ENCODE measurements around the gene CWC25.
A peak's percentile ranks its signal among the peaks of the same experiment; 100 is the strongest.

CWC25 gene

DNA sequence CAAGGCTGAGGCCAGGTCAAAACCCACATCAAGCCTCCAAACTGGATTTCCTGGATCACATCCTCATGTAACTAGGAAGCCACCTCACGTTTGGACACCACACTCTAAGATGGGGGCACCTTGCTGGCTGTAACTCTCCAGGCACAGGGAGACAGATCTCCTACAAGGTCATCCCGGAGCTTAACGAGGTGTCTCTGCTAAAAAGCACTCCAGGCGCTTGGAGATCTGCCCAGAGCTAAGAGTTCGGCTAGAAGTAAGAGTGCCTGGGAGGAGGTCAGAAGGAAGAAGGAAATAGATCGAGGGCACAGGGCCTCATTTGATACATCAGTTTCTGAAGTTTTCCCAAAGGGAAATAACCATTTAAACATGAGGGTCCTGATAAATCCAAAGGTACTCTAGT lies 56.7 kb downstream of the CWC25 start:
- H3K27ac ChIP-seq (ENCODE audit: low read length): no peak overlapping the region
- no peak overlapping the region for H3K4me3 ChIP-seq (ENCODE audit: low read length)
- H3K4me1 ChIP-seq (ENCODE audit: control insufficient read depth, low read depth, low read length): no peaks in the 10 kb centered on the region
- no peaks in the 10 kb centered on the region for H3K9me3 ChIP-seq (ENCODE audit: control insufficient read depth, low read depth, low read length)
- peaks cover 77% of the 10 kb centered on the region for H3K36me3 ChIP-seq (ENCODE audit: control insufficient read depth, low read depth, low read length)
- H3K27me3 ChIP-seq (ENCODE audit: control insufficient read depth, insufficient read depth, low read length): no peaks in the 10 kb centered on the region
- no peak overlapping the region for H3K9ac ChIP-seq (ENCODE audit: low read length)

GRCh38 chr17:38766341-38766740 lies 58.8 kb downstream of the CWC25 start:
- no peak overlapping the region for H3K4me3 ChIP-seq (ENCODE audit: low read length)
- H3K36me3 ChIP-seq (ENCODE audit: control insufficient read depth, low read depth, low read length): peaks cover 75% of the 10 kb centered on the region
- no peaks in the 10 kb centered on the region for H3K27me3 ChIP-seq (ENCODE audit: control insufficient read depth, insufficient read depth, low read length)
- H3K9ac ChIP-seq (ENCODE audit: low read length): no peak overlapping the region
- H3K4me1 ChIP-seq (ENCODE audit: control insufficient read depth, low read depth, low read length): no peaks in the 10 kb centered on the region
- H3K9me3 ChIP-seq (ENCODE audit: control insufficient read depth, low read depth, low read length): no peaks in the 10 kb centered on the region
- no peak overlapping the region for H3K27ac ChIP-seq (ENCODE audit: low read length)

DNA sequence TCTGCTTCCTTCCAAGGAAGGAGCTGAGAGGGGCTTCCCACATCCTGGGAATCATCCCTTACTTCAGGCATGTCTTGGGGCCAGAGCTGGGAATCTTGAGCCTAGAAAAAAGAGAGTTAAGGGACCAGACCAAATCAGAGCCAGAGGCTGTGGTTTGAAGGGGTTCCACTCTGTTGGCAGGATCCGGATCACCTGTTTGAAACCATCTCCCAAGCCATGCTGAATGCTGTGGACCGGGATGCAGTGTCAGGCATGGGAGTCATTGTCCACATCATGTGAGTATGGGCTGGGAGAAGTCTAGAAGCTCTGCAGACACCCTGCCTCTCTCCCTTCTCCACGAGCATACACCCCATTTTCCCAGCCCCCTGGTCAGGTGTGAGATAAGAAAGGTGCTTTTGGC lies 62.9 kb downstream of the CWC25 start:
- Histone ChIP-seq H3K27me3 (ENCODE audit: control insufficient read depth, insufficient read depth, low read length) (no peaks in the 10 kb centered on the region), H3K36me3 (ENCODE audit: control insufficient read depth, low read depth, low read length) (peaks cover 67% of the 10 kb centered on the region), H3K27ac (ENCODE audit: low read length) (no peak overlapping the region), H3K4me3 (ENCODE audit: low read length) (no peak overlapping the region), H3K4me1 (ENCODE audit: control insufficient read depth, low read depth, low read length) (no peaks in the 10 kb centered on the region), H3K9me3 (ENCODE audit: control insufficient read depth, low read depth, low read length) (no peaks in the 10 kb centered on the region), H3K9ac (ENCODE audit: low read length) (no peak overlapping the region)

GRCh38 chr17:38761612-38762011 lies 63.5 kb downstream of the CWC25 start:
- Histone ChIP-seq H3K27me3 (ENCODE audit: control insufficient read depth, insufficient read depth, low read length) (no peaks in the 10 kb centered on the region), H3K27ac (ENCODE audit: low read length) (no peak overlapping the region), H3K36me3 (ENCODE audit: control insufficient read depth, low read depth, low read length) (peaks cover 63% of the 10 kb centered on the region), H3K4me1 (ENCODE audit: control insufficient read depth, low read depth, low read length) (no peaks in the 10 kb centered on the region), H3K9ac (ENCODE audit: low read length) (no peak overlapping the region), H3K4me3 (ENCODE audit: low read length) (no peak overlapping the region), H3K9me3 (ENCODE audit: control insufficient read depth, low read depth, low read length) (no peaks in the 10 kb centered on the region)

DNA sequence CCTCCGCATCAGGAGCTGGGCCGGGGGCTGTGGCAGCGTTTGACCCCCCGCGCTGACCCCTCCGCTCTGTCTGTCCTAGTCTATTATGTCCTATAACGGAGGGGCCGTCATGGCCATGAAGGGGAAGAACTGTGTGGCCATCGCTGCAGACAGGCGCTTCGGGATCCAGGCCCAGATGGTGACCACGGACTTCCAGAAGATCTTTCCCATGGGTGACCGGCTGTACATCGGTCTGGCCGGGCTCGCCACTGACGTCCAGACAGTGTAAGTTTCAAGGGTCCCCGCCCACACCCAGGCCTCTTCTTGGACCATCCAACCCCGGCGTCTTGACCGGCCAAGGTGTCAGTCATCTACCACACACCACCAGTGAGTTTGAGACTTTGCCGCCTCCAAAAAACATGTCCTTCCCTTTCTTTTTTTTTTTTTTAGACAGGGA lies 72.0 kb downstream of the CWC25 start:
- Histone ChIP-seq H3K27ac (ENCODE audit: low read length) (no peak overlapping the region), H3K9me3 (ENCODE audit: control insufficient read depth, low read depth, low read length) (no peaks in the 10 kb centered on the region), H3K4me3 (ENCODE audit: low read length) (peak overlapping the region; percentile 74), H3K4me1 (ENCODE audit: control insufficient read depth, low read depth, low read length) (peaks cover 14% of the 10 kb centered on the region), H3K27me3 (ENCODE audit: control insufficient read depth, insufficient read depth, low read length) (peaks cover 13% of the 10 kb centered on the region), H3K9ac (ENCODE audit: low read length) (peak overlapping the region; percentile 78), H3K36me3 (ENCODE audit: control insufficient read depth, low read depth, low read length) (peaks cover 19% of the 10 kb centered on the region)

DNA sequence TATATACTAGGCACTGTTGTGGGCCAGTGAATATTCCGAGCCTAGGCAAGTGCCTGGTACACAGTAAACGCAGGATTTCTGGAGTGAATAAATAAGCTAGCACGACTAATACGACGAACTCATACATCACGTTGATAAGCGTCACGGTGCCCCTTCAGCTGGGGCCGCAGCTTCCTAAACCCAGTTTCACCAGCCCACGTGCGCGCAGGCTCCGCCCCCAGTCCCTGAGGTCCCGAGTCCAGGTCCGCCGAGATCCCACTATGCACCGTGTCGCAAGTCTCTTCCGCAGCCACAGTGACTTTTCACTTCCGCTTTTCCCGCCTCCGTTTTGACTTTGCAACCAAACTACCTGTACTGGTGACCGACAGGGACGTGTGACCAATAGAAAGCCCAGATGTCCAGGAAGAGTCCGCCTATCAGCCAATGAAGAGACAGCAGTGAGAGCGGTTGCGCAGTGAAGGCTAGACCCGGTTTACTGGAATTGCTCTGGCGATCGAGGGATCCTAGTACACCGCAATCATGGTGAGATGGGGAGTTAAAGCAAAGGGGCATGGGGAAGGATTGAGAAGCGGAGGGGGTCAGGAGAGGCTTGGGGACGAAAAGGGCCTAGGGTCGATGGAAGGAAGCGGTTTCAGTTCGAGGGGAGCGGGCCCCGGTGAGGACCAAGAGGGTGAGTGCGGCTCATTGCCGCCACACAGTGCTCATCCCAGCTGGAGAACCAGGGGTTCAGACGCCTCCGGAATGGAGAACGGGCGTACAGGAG lies 72.6 kb downstream of the CWC25 start, which contains the start of gene PSMB3:
Gene PSMB3 (plus strand): TSS at position 434 of the 763 bp plus-strand sequence. CDS start 86 bp downstream, at position 520.
- Histone ChIP-seq H3K9me3 (ENCODE audit: control insufficient read depth, low read depth, low read length) (no peaks in the 10 kb centered on the region), H3K4me1 (ENCODE audit: control insufficient read depth, low read depth, low read length) (peaks cover 14% of the 10 kb centered on the region), H3K27me3 (ENCODE audit: control insufficient read depth, insufficient read depth, low read length) (peaks cover 13% of the 10 kb centered on the region), H3K36me3 (ENCODE audit: control insufficient read depth, low read depth, low read length) (peaks cover 15% of the 10 kb centered on the region), H3K4me3 (ENCODE audit: low read length) (peak within 1 kb of the TSS; percentile 74), H3K9ac (ENCODE audit: low read length) (peak within 1 kb of the TSS; percentile 82), H3K27ac (ENCODE audit: low read length) (peak within 1 kb of the TSS; percentile 58)

DNA sequence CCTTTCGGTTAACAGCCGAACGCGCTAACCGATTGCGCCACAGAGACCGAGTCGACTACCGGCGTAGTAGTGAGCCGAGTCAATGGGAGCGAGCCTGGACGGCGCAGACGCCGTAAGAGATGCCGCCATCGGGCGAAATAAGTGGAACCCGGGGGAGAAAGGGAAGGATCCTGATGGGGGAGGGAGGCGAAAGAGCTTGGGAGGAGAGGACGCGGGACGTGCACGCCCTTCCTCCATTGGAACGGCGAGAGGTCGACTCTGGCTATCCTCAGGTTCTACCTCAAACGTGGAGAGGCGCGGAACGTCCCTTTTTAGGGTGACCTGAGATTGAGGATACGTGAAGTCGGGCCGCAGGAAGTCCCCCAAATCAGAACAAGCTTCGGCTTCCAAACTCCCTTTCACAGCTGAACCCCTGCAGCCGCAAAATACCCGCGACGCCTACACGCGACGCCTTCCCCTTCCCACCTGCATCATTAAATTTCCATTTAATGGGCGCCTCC lies 73.3 kb downstream of the CWC25 start:
- peaks cover 15% of the 10 kb centered on the region for H3K36me3 ChIP-seq (ENCODE audit: control insufficient read depth, low read depth, low read length)
- peaks cover 15% of the 10 kb centered on the region for H3K4me1 ChIP-seq (ENCODE audit: control insufficient read depth, low read depth, low read length)
- H3K27me3 ChIP-seq (ENCODE audit: control insufficient read depth, insufficient read depth, low read length): peaks cover 13% of the 10 kb centered on the region
- no peaks in the 10 kb centered on the region for H3K9me3 ChIP-seq (ENCODE audit: control insufficient read depth, low read depth, low read length)
- H3K27ac ChIP-seq (ENCODE audit: low read length): peak overlapping the region; percentile 58
- H3K9ac ChIP-seq (ENCODE audit: low read length): peak overlapping the region; percentile 82
- peak overlapping the region; percentile 74 for H3K4me3 ChIP-seq (ENCODE audit: low read length)

DNA sequence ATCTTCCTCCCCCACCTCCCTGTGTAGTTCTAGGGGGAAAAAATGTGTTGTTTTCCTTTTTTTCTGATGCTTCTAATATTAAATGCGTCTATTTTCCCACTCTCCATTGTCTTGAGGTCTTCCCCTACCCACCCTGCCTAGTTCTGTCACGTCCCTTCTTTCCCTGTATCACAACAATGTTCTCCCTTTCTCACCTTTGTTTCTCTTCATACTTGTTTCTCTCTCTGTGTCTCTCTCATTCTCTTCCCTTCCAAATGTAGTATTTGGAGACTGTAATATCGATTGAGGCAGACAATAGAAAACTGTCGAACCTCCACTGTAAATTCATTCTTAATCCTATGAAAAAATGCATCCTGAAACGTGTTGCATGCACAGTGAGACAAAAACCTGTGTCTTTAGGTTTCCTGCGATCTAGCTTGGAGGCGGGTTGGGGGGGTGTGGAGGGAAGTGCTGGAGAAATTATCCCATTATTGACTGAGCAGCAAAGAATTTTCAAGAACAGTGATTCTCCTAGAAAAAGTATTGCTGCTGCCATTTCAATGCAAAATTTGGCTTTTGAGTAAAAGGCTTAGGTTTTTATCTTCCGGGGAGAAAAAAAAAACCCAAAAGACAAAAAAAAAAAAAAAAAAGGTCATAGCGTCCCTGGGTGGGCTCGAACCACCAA lies 73.8 kb downstream of the CWC25 start:
- Histone ChIP-seq H3K27me3 (ENCODE audit: control insufficient read depth, insufficient read depth, low read length) (peaks cover 13% of the 10 kb centered on the region), H3K4me3 (ENCODE audit: low read length) (peak overlapping the region; percentile 74), H3K9ac (ENCODE audit: low read length) (peak overlapping the region; percentile 76), H3K4me1 (ENCODE audit: control insufficient read depth, low read depth, low read length) (peaks cover 20% of the 10 kb centered on the region), H3K27ac (ENCODE audit: low read length) (no peak overlapping the region), H3K9me3 (ENCODE audit: control insufficient read depth, low read depth, low read length) (no peaks in the 10 kb centered on the region), H3K36me3 (ENCODE audit: control insufficient read depth, low read depth, low read length) (peaks cover 13% of the 10 kb centered on the region)

Data from iPS-18a (cell line).